NB4 (cell line): ENCODE data around the gene DSN1.
"Not testable (repeated sequence)": the region's sequence is repeated elsewhere in the genome, so short reads cannot be mapped to it uniquely, and the experiment has no call there.

Experiments used
- DNase-seq: peaks from one replicate; pipeline ENCODE4 v3.0.0; 2010; ENCODE audit warnings: low read depth
- H3K4me3 ChIP-seq: one replicate; pipeline ENCODE4 v1.5.1; 2011; ENCODE audit warnings: mild to moderate bottlenecking, low read depth, low read length, moderate library complexity
- CTCF ChIP-seq: IDR thresholded peaks from one replicate; pipeline ENCODE4 v1.5.1; 2012; ENCODE audit warnings: low read depth, low read length
- MYC ChIP-seq: IDR thresholded peaks from 2 replicates; pipeline ENCODE4 v1.6.1; 2011; ENCODE audit warnings: low read depth, low read length
- POLR2A ChIP-seq: IDR thresholded peaks from 2 replicates; pipeline ENCODE4 v1.6.1; 2011; ENCODE audit warnings: mild to moderate bottlenecking; ENCODE audit not compliant: insufficient read length; ENCODE audit errors: extremely low read depth
- TF ChIP-seq, protein P1 (sequence below): IDR thresholded peaks from 2 replicates; pipeline ENCODE4 v1.6.1; 2011; ENCODE audit warnings: low read depth, low read length

Gene DSN1

DNA sequence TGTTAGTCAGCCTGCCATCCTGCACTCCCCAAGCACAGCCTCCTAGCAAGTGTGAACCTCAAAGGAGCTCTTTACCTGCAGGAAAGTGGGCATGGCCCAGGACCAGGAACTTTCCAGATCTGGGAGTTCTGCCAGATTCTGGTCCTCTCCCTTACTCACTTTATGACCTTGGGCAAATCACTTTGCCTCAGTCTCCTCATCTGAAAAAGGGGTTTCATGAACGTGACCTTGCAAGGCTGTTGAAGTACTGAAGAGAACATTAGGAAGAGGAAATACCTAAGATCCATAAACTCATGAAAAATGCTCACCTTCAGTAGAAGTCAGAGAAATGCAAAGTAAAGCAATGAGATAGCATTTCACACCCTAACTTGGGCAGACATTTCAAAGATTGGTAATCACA is 26.8 kb upstream of the DSN1 start:
- no peak for DNase-seq
- TF ChIP-seq POLR2A = no peak
- H3K4me3 ChIP-seq = no peak overlapping the region

DNA sequence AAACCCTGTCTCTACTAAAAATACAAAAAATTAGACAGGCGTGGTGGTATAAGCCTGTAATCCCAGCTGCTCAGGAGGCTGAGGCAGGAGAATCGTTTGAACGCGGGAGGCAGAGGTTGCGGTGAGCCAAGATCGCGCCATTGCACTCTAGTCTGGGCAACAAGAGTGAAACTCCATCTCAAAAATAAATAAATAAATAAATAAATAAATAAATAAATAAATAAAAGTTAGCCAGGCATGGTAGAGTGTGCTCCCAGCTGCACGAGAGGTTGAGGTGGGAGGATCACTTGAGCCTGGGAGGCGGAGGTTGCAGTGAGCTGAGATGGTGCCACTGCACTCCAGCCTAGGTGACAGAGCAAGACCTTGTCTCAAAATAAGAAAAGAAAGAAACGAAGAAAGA is 25.8 kb upstream of the DSN1 start:
- DNase-seq, H3K4me3 ChIP-seq: not testable (repeated sequence)

DNA sequence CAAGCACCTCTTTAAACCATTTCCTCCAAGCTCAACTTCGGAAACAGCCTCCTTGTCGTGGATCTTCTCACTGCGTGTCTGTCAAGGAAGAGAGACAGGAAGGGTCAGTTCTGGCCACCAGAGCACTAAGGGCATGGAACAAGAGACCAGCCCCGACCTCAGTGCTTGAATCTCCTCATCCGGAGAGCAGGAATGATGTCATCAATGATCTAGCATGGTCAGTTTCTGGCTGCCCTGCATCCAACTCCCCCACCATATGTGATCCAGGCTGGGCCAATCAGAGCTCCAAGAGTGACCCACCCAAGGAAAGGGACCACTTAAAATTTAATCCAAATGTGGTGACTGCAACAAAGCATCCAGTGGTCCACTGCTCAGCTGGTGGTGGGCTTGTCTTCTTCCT is 23.3 kb upstream of the DSN1 start:
- TF ChIP-seq CTCF = no peak
- TF ChIP-seq, protein P1, sequence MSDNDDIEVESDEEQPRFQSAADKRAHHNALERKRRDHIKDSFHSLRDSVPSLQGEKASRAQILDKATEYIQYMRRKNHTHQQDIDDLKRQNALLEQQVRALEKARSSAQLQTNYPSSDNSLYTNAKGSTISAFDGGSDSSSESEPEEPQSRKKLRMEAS = no peak
- no peak for TF ChIP-seq POLR2A
- no peak for TF ChIP-seq MYC
- H3K4me3 ChIP-seq = no peak overlapping the region
- DNase-seq = no peak

DNA sequence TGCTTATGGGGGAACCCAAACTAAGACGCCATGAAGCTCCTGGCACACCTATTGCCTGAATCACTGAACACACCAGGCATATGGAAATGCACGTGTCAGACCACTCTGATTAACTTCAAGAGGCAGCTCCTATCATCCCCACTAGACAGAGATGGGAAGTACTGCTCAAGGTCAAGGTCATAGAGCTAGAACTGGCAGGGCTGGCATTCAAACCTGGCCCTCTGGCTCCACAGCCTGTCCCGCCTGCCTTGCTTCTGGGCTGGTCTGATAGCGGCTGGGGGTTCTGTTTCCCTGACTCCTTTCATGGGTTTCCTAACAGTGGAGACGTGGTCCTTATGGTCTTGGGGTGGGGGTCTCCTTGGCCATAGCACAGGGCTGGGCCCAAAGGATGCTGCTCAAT is 22.6 kb upstream of the DSN1 start:
- TF ChIP-seq POLR2A (no peak), CTCF (no peak), MYC (no peak)
- TF ChIP-seq, protein P1 = no peak
- DNase-seq = no peak
- no peak overlapping the region for H3K4me3 ChIP-seq

- no peak for DNase-seq
- TF ChIP-seq MYC (no peak), POLR2A (no peak), CTCF (no peak)
- TF ChIP-seq, protein P1 = no peak
- no peak overlapping the region for H3K4me3 ChIP-seq
Observed at GRCh38 chr20:36795691-36796090, 22.1 kb upstream of the DSN1 start.

GRCh38 chr20:36794116-36794474 is 20.5 kb upstream of the DSN1 start:
- no peak overlapping the region for H3K4me3 ChIP-seq
- DNase-seq = no peak
- TF ChIP-seq CTCF (no peak), MYC (no peak)

DNA sequence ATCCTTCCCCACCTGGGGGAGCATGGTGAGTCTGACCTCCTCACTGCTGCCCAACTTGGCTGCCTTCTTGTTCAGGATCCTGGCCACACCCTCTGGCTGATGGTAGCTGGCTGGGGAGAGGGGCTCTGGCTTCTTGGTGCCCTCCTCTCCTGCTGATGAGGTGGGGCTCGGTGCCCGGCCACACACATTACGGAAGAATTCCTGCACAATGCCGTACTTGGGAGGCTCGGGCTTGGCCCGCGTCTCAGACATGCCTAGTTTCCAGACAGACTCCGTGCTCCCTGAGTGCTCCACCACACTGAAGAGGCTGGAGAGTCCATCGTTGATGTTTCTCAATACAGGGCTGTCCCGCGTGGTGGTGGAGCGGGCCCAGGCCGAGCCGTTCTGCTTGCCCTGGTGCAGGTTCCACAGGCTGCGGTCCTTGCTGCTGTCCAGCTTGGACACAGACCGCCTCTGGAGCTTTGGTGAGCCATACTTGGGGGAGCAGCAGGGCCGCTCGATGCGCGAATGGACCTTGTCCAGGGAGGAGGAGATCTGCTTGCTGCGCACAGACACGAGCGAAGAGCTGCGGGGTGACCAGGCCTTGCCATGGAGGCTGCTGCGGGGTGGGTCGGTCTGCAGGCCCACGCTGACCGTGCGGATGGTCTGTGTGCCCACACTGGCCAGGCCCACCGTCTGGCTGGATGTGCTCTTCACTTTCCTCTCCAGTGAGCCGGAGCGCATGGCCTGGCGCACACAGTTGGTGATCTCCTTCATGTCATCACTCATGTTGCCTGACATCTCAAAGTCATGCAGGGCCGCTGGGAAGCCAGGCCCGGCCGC is 19.9 kb upstream of the DSN1 start:
- TF ChIP-seq POLR2A = no peak
- TF ChIP-seq, protein P1 = no peak
- no peak for TF ChIP-seq MYC
- no peak for TF ChIP-seq CTCF
- H3K4me3 ChIP-seq = no peak overlapping the region
- DNase-seq = no peak
